PFSK-1 (cell line): ENCODE measurements around the gene ACTR5.

Experiments
- POLR2AphosphoS5 ChIP-seq: IDR thresholded peaks from 2 replicates; pipeline ENCODE4 v1.6.1; 2012; ENCODE audit warnings: low read depth, mild to moderate bottlenecking, control low read depth, low read length, moderate library complexity
- REST ChIP-seq, 2 experiments: IDR thresholded peaks; 2 replicates each; pipeline versions ENCODE4 v1.6.1 to v1.8.0; 2011 to 2012; ENCODE audit warnings: low read depth in 2 of 2, low read length in 2 of 2, control low read depth in 1 of 2, inconsistent platforms in 1 of 2, mild to moderate bottlenecking in 1 of 2, moderate library complexity in 1 of 2; ENCODE audit not compliant: insufficient read depth in 1 of 2
- TAF1 ChIP-seq: IDR thresholded peaks from 2 replicates; pipeline ENCODE4 v1.6.1; 2012; ENCODE audit warnings: low read length, control low read depth, borderline replicate concordance; ENCODE audit not compliant: insufficient read depth

GRCh38 chr20:38757145-38757775 is 9.0 kb downstream of the ACTR5 start:
- TF ChIP-seq POLR2AphosphoS5, result no peak
- no peak for TF ChIP-seq REST (IDR thresholded peaks at IDR 0.05; ENCODE audit: insufficient read depth in 1 of 2, low read depth in 2 of 2, low read length in 2 of 2)
- no peak for TF ChIP-seq TAF1
